GM03348 (cell line): ENCODE measurements around the gene TRIOBP.

ENCODE experiments used
- DNase-seq: peaks from one replicate; pipeline ENCODE4 v3.0.0; 2012; ENCODE audit warnings: low spot score

Gene TRIOBP

DNA sequence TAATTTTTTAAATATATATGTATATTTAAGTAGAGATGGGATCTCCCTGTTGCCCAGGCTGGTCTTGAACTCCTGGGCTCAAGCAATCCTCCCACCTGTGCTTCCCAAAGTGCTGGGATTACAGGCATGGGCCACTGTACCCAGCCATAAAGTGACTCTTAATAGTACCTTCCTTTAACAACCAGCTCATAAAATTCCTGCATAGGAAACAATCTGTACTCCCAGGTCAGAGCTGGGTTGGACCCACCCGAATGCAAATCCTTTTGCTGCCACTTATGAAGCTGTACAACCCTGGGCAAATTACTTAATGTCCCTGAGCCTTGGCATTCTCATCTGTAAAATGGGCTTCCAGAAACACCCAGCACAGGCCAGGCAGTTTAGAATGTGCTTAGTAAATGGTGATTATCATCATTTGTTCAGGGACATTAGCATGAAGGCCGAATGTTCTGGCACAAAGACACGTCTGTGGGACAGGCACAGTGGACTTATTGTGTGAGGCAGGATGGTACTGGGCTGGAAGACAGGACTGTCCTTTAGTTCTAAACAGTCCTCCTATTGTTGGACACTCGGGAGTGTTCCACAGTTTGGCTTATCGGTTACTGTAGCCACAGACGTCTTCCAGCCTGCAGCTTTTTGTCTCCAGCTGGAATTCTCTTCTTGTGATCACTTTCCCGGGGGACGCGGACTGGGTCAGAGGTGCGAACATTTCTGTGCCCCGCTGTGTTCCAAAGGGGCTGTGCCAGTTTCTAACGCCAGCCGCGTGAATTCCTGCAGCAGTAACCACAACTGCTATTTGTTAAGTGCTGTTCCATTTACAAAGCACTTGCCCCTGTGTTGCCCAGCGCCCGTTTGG is 32.4 kb upstream of the TRIOBP start:
- no peak for DNase-seq

DNA sequence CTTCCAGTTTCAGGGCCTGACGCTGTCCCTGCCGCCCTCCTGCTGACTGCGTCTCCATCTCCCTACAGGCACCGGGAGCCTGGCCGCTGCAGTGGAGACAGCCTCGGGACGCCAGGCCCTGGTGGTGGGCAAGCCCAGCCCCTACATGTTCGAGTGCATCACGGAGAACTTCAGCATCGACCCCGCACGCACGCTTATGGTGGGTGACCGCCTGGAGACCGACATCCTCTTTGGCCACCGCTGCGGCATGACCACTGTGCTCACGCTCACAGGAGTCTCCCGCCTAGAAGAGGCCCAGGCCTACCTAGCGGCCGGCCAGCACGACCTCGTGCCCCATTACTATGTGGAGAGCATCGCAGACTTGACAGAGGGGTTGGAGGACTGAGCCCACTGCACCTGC is 31.4 kb upstream of the TRIOBP start:
- no peak for DNase-seq

DNA sequence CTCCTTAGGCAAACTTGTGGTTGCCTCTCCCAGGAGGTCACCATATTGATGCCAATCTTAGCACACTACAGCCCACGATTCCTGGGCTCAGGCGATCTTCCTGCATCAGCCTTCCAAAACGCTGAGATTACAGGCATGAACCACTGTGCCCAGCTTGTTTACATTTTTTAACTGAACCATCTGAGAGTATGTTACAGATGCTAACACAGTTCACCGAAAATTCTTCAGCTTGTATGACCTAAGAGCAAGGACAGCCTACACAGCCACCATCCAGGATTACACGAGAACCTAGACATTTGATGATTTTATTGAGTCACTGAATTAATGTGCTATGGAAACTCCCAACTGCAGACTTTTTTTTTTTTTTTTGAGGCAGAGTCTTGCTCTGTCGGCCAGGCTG is 27.3 kb upstream of the TRIOBP start:
- DNase-seq: no peak

DNA sequence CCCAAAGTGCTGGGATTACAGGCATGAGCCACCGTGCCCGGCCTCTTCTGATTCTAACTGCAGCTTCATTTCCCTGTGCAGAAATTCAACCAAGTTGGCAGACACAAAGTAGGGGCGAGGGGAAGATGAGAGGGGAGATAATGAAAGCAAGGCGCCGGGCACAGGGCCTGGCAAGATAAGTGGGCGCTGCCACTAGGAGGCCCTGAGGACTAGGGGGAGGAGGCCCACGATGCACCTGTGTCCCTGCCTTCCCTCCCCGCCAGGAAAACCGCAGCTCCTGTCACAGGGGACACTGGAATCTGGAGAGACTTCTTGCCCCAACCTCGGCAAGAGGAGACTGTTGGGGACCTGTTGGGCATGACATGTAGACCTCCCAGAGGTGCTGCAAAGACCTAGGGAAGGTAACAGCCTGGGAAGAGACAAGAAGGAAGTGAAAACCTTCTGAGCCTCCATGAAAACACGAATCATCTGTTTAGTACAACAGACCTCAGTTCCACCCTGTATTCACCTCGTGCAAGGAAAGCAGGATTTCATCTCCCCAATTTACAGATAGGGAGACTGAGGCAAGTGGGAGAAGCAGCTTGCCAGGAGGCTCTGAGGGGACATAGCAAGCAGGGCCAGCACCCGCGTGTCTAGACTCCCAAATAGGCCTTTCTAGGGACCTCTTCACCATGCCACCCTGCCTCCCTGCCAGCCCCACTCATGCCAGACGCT is 24.5 kb upstream of the TRIOBP start:
- DNase-seq: no peak

DNA sequence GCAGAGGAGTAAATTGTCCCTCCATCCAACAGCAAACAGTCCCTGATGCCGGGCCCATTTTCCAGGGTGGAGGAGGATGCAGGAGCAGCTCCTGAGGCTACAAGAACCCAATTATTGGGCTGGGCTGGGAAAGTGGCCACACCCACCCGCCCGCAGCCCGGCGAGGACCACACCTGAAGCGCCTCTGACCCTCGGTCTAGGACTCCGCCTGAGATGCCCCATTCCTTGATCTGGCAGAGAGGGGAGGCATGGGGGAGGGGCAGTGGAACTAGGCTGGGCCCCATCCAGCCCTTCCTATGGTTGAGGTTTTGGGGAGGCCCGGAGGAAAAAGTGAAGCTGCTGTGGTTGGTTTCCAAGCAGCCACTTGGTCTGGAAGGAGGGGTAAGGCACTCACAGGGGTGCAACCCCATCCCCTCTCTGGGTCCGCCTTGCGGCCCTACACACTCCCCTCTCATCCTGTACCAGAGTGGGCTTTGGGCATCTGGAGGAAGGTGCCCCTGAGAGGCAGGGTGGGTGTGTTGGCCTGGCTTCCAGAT is 23.9 kb upstream of the TRIOBP start:
- DNase-seq: no peak

DNA sequence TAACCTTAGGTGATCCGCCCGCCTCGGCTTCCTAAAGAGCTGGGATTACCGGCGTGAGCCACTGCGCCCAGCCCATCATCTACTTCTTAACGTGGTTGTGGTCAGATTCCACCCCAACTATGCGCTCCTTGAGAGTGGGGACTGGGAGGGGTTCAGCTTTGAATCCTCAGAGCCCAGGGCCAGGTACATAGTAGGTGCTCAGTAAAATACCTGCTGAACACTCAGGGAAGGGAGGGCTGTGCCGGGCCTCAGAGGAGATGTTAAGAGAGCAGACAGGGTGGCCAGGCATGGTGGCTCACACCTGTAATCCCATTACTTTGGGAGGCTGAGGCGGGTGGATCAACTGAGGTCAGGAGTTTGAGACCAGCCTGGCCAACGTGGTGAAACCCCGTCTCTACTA is 22.6 kb upstream of the TRIOBP start:
- DNase-seq: no peak

DNA sequence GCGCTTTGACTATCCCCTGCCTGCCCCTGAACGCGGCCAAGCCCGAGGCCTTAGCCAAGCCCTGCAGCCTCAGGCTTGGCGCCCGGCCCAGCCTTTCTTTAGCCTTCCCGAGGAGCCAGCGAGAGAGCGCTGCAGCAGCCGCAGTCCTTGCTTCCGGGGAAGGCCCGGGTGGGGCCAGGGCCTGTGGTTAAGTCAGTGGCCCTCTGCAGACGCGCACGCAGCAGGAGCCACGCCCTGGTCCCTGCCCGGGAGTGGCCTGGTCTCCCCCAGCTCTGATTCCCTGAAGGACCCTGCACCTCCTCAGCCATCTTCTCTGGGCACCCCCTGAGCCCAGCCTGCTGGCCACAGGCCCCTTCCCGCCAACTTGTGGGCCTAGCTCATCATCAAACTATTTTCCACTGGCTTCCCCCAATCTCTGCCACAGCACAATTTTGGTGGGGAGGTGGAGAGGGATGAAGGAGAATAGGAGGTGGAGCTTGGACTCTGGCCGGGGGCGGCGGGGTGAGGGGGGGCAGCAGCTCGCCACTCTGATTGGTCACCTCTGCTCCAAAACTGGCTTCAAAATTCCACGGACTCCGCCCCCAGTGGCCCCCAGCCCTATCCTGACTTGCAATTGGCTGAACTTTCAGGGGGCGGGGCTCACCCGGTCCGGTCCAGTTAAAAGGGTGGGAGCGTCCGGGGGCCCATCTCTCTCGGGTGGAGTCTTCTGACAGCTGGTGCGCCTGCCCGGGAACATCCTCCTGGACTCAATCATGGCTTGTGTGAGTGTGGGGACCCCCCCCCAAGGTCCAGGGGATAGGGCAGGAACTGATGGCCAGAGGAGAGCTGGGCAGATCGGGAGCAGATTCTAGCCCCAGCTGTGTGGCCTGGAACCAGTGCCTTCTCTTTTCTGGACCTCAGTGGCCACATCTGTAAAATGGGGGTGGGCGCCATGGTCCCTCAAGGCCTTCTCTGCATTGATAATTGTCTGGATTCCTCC is 21.6 kb upstream of the TRIOBP start, which contains the start of gene LGALS1:
TSS of gene LGALS1 (plus strand) at position 686 of the 979 bp plus-strand sequence. CDS start at position 753, 67 bp downstream.
- peak; percentile 98 for DNase-seq

DNA sequence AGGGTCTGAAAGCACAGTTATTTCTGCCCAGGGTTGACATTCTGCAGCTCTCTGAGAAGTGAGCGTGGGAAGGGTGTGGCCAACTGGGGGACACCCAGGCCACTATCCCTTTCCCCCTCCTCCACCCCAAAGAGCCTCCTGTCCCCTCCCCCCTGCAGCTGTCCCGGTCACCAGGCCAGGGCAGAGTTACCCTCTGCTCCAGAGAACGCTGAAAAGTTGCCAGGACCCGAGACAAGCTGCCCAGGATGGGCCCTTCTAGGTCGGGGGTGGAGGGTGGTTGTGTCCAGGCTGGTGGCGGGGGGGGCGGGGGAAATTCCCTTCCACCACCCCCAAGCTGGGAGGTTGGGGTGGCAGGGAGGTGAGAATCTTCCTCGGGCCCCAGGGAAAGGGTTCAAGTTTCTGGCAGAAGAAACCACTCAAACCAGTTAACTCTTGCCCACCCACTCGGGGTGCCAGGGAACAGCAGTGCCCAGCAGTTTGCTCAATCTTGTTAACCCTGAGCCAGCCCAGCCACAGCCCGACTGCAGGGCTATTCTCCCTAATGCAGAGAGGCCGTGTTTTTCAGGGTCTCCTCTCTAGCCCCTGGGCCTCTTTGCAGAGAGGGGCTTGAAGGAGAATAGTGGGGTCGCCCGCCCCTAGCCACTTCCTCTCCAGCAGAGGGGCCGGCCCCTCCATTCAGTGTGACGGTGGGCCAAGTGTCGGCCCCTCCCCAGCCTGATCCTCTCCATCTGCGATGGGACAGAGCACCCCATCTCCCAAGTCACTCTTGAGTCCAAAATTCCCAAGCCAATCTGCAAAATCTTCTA is 20.7 kb upstream of the TRIOBP start:
- DNase-seq: peak; percentile 46

DNA sequence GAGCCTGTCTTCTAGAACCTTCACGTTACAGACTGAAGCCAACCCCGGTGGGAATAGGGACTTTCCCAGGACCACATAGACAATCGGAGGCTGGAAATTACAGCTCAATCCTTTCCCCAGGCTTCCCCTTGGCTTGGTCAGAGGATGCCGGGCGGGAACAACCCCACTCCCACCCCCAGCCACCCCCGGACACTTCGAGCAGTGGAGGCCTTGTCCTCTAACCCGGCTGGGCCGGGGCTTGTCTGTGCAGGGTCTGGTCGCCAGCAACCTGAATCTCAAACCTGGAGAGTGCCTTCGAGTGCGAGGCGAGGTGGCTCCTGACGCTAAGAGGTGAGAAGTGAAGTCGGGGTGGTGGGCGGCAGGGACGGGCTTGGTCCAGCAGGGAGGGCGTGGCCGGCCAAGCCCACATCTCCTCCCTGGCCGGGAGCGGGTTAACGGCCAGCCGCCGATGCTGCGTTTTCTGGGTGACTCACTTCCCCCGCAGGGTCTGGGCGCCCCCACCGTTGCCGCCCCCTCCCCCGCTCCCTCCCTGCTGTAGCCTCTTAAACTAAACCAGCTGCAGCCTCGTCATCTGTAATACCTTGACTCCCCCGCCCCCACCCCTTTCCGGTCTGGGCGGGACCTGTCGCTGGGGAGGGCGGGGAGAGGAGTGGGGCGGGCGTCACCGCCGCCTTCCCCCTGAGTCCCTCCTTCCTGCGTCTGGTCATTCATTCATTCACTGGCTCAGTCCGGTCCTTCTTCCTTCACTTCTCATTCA is 19.9 kb upstream of the TRIOBP start:
- DNase-seq: peak; percentile 91

DNA sequence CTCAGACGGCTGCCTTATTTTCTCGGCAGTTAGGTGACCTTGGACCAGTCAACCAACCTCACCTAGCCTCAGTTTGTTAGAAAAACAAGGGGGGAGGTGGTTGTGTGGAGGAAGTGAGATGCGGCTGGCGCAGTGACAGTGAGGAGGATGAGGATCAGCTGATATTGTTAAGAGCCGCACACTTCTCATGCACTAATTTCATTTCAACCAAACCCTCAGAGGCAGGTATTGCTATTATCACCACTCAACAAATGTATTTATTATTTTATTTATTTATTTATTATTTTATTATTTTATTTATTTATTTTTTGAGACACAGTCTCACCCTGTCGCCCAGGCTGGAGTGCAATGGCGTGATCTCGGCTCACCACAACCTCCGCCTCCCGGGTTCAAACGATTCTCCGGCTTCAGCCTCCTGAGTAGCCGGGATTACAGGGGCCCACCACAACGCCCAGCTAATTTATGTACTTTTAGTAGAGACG is 19.3 kb upstream of the TRIOBP start:
- no peak for DNase-seq

DNA sequence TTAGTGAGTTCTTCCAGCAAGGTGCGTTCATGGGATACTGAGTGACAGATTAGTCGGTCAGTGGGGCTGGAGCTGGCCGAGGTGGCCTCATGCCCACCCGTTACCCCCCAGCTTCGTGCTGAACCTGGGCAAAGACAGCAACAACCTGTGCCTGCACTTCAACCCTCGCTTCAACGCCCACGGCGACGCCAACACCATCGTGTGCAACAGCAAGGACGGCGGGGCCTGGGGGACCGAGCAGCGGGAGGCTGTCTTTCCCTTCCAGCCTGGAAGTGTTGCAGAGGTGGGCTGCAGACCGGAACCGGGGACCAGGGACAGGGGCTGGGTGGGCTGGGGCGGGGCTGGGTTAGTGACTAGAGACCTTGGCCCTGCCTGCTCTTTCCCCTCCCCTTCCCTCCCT is 18.5 kb upstream of the TRIOBP start:
- DNase-seq: no peak

DNA sequence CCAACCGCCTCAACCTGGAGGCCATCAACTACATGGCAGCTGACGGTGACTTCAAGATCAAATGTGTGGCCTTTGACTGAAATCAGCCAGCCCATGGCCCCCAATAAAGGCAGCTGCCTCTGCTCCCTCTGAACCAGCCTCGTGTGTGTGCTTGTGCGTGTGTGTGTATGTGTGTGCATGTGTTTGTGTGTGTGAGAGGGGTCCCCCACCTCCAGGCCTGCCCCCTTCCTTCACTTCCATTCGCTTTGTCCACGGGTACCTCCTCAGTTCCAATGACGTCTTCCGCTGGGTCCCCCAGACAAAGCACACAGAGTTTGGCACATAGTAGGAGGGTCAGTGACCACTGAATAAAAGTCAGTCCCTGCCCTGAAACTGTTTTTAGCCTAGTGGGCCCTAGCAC is 17.2 kb upstream of the TRIOBP start:
- no peak for DNase-seq

DNA sequence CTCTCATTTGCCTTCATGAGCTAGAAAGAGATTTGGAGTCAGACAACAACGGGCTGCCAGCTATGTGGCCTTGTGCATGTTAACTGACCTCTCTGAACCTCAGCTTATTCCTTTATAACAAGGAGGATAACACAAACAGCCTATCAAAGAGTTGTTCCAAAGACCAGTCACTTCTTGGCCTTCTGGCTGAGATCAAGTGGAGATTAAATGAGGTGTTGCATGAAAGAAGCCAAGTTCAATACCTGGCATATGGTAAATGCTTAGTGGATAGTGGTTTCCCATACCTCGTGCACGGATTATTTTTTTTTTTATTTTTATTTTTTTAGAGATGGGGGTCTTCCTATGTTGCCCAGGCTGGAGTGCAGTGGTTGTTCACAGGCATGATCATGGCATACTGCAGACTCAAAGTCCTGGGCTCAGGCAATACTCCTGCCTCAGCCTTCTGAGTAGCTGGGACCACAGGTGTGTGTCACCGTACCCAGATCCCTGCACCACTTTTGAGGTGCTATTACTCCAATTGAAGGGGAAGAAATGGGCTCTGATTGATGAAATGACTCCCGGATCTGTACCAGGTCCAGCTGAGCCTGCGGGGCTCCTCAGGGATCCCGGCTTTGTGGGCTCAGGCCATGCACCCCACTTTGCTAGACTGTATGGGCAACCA is 16.5 kb upstream of the TRIOBP start:
- no peak for DNase-seq

DNA sequence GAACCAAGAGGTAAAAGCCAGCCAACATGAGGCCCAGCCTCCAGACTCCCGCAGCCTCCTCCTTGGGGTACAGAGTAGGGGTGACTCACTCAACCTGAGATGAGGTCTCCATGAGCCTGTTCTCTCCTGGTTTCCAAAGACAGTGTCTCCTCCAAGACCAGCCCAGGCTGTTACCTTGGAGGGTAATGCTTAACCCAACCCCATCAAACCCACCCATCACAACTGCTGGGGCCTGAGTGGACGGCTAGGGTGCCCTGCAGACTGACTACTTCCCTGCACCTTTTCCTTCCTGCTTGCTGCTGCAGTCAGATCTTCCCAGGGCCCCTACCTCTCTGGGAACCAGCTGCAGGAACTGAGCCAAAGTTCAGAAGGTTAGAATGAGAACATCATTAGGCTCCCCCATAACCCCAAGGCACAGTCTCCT is 15.8 kb upstream of the TRIOBP start:
- DNase-seq: no peak

DNA sequence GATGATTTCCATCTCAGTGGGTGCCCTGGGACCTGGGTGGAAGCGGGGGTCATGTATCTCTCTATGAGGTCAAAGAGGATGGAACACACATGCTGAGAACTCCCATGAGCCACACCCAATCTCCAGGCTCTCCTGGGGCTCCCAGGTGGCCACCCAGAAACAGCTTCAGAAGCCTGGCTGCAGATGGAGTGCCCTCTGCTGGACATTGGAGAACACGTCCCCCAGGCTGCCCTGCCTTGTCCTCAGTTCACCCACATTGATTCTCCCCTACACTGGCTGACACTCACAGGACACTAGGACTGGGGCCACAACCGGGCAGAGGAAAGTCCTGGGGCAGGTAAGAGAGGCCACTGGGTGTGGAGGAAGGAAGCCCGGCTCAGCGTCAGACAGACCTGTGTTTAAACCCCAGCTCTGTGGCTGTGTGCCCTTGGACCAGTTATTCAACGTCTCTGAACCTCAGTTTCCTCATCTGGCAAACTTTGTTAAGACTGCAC is 15.2 kb upstream of the TRIOBP start:
- peak; percentile 87 for DNase-seq

DNA sequence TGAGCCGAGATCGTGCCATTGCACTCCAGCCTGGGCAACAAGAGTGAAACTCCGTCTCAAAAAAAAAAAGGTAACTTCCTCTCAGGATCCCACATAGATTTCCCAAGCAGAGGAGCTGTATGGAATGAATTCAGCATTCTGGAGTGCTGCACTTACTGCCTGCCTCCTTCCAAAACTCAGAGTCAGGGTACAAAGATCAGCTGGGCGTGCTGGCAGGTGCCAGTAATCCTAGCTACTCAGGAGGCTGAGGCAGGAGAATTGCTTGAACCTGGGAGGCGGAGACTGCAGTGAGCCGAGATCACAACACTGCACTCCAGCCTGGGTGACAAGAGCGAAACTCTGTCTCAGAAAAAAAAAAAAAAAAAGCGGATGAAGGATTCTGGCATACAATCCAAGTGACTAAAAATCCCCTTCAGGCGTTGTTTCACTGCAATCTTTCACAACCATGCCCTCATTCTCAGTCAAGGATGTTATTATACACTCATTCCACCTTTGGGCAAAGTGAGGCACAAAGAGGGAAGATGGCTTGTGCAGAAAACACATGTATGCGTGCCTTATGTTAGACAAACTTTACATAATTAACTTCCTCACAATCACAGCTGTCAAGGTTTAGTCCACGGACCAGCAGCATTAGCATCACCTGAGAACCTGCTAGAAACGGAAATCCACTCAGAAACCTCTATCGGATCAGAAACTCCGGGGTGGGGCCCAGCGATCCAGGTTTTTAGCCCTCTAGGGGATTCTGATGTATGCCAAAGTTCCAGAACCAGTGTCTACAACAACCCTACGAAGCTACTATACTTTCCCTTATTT is 11.8 kb upstream of the TRIOBP start:
- no peak for DNase-seq

DNA sequence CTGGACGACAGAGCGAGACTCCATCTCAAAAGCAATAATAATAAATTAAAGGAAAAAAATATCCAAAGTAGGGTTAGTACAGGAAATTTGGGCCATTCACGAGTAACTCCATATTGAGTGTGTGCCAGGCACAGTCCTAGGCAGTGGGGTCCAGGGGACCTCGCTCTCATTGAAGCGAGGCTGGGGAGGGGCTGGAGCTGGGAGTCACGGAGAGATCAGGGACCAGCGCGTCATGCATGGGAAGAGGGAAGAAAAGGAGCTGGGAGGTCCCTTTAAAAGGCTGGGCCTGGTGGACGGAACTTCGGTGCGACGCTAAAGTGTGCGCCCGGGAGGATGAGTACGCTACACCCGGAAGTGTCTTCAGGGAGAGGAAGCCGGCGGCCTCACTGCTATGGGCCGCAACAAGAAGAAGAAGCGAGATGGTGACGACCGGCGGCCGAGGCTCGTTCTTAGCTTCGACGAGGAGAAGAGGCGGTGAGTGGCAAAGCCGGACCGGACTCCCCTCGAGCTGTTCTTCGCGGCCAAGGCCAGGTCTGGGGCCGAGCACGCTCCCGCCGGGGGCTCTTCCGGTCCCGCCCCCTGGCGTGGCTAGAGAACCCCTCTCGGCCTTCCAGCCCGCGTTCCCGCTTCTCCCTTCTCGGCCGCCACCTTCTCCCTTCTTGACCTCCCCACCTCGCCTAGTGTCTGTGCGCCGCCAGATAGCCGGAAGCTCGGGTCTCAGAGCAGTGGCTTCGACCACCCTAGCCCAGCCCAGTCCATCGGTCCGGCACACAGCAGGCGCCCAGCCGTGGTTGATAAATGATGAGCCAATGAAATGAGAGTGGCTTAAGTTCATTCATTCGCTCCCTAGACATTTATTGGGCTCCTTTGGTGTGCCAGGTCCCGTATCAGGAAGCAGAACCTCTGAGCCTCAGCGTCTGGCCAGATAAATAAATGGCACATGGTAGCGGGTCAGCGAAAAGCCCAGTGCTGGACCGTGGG is 10.6 kb upstream of the TRIOBP start, which contains the start of gene NOL12:
TSS of gene NOL12 (plus strand) at position 342 of the 981 bp plus-strand sequence. CDS start at position 392, 50 bp downstream.
- DNase-seq: peak; percentile 90
